Measurements from ENCODE around the gene SH3RF3.

DNA sequence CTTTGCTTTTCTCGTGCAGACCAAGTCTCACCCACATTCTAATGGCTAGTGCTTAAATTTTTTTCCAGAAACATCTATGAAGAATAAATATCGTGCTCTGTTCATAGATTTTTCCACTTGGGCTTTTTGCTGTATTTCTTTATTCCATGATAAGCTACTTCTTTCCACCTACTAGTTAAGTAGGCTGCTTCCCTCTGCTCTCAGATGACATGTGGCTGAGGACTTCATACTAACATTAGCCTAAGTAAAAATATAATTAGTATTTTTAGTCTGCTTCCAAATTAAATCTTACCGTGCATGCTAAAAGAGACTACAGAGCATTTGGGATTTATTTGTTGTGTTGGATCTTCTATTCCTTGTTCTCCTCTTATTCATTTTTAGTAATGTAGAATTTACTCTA lies 102.4 kb downstream of the SH3RF3 start:
- no peak for TF ChIP-seq POLR2AphosphoS5 (IDR thresholded peaks at IDR 0.05)
- no peak for TF ChIP-seq EP300 (IDR thresholded peaks at IDR 0.05)
- TF ChIP-seq, protein P1, sequence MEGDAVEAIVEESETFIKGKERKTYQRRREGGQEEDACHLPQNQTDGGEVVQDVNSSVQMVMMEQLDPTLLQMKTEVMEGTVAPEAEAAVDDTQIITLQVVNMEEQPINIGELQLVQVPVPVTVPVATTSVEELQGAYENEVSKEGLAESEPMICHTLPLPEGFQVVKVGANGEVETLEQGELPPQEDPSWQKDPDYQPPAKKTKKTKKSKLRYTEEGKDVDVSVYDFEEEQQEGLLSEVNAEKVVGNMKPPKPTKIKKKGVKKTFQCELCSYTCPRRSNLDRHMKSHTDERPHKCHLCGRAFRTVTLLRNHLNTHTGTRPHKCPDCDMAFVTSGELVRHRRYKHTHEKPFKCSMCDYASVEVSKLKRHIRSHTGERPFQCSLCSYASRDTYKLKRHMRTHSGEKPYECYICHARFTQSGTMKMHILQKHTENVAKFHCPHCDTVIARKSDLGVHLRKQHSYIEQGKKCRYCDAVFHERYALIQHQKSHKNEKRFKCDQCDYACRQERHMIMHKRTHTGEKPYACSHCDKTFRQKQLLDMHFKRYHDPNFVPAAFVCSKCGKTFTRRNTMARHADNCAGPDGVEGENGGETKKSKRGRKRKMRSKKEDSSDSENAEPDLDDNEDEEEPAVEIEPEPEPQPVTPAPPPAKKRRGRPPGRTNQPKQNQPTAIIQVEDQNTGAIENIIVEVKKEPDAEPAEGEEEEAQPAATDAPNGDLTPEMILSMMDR (IDR thresholded peaks at IDR 0.05), result no peak
- no peak for TF ChIP-seq POLR2A (IDR thresholded peaks at IDR 0.05)
